Measurements from ENCODE around the gene MOB1B.

DNA sequence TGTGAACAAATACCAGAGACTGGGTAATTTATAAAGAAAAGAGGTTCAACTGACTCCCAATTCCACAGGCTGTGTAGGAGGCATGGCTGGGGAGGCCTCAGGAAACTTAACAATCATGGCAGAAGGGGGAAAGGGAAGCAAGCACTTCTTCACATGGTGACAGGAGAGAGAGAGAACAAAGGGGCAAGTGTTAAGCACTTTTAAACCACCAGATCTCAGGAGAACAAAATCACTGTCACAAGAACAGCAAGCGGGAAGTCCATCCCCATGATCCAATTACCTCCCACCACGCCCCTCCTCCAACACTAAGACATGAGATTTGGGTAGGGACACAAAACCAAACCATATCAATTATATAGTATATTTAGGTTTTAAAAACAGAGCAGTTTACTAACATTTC, 30.8 kb downstream of the MOB1B start:
- TF ChIP-seq, protein P1, sequence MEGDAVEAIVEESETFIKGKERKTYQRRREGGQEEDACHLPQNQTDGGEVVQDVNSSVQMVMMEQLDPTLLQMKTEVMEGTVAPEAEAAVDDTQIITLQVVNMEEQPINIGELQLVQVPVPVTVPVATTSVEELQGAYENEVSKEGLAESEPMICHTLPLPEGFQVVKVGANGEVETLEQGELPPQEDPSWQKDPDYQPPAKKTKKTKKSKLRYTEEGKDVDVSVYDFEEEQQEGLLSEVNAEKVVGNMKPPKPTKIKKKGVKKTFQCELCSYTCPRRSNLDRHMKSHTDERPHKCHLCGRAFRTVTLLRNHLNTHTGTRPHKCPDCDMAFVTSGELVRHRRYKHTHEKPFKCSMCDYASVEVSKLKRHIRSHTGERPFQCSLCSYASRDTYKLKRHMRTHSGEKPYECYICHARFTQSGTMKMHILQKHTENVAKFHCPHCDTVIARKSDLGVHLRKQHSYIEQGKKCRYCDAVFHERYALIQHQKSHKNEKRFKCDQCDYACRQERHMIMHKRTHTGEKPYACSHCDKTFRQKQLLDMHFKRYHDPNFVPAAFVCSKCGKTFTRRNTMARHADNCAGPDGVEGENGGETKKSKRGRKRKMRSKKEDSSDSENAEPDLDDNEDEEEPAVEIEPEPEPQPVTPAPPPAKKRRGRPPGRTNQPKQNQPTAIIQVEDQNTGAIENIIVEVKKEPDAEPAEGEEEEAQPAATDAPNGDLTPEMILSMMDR (IDR thresholded peaks at IDR 0.05), result no peak
- no peak for TF ChIP-seq POLR2A (IDR thresholded peaks at IDR 0.05)

Data from body of pancreas (tissue), 4 donors.